ENCODE measurements around the gene TNNI3.
"Not testable (repeated sequence)": the region's sequence is repeated elsewhere in the genome, so short reads cannot be mapped to it uniquely, and the experiment has no call there.

Gene TNNI3

GRCh38 chr19:55172741-55173140, 15.2 kb upstream of the TNNI3 start:
- TF ChIP-seq, protein P1, sequence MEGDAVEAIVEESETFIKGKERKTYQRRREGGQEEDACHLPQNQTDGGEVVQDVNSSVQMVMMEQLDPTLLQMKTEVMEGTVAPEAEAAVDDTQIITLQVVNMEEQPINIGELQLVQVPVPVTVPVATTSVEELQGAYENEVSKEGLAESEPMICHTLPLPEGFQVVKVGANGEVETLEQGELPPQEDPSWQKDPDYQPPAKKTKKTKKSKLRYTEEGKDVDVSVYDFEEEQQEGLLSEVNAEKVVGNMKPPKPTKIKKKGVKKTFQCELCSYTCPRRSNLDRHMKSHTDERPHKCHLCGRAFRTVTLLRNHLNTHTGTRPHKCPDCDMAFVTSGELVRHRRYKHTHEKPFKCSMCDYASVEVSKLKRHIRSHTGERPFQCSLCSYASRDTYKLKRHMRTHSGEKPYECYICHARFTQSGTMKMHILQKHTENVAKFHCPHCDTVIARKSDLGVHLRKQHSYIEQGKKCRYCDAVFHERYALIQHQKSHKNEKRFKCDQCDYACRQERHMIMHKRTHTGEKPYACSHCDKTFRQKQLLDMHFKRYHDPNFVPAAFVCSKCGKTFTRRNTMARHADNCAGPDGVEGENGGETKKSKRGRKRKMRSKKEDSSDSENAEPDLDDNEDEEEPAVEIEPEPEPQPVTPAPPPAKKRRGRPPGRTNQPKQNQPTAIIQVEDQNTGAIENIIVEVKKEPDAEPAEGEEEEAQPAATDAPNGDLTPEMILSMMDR (IDR thresholded peaks at IDR 0.05; ENCODE audit: low read length, missing control alignments): no peak
- H3K4me3 ChIP-seq (replicated peaks; ENCODE audit: low read depth, low read length): peak overlapping the region; percentile 56
- peak; percentile 54 for DNase-seq (ENCODE audit: low read depth)

DNA sequence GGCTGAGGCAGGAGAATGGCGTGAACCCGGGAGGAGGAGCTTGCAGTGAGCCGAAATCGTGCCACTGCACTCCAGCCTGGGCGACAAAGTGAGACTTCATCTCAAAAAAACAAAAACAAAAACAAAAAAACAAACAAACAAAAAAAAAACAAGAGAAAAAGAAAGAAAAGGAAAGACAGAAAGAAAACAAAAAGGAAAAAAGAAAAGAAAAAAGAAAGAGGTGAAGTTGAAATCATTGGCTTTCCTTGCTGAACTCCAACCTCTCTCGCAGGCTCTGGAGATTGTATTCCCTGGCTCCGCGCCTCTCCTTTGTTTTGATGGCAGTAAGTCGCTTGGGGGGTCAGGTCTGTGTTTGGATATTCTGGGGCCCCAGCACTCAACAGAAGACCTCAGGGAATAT, 14.8 kb upstream of the TNNI3 start:
- not testable (repeated sequence) for DNase-seq (ENCODE audit: low read depth); H3K4me3 ChIP-seq (replicated peaks; ENCODE audit: low read depth, low read length)

GRCh38 chr19:55171440-55171839, 13.9 kb upstream of the TNNI3 start:
- H3K4me3 ChIP-seq (replicated peaks; ENCODE audit: low read depth, low read length): no peak overlapping the region
- TF ChIP-seq, protein P1 (IDR thresholded peaks at IDR 0.05; ENCODE audit: low read length, missing control alignments): no peak
- no peak for DNase-seq (ENCODE audit: low read depth)

DNA sequence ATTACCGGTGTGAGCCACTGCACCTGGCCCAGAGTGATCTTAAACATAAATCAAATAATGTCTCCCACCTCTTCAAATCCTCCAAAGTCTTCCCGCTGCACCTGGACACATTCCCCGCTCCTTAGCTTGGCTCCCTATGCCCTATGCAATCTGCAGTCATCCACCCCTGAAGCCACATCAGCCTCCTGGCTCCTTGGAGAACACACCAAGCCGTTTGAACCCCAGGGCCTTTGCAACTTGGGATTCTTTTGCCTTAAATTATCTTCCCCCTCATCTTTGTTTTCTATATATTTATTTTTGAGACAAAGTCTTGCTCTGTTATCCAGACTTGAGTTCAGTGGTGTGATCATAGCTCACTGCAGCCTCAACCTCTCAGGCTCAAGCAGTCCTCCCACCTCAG, 11.6 kb upstream of the TNNI3 start:
- TF ChIP-seq, protein P1 (IDR thresholded peaks at IDR 0.05; ENCODE audit: low read length, missing control alignments): no peak
- DNase-seq (ENCODE audit: low read depth): no peak

GRCh38 chr19:55166530-55167268, 9.2 kb upstream of the TNNI3 start, which contains the start of gene DNAAF3:
Gene DNAAF3, minus strand, starts transcription at chr19:55166613. Its CDS starts 200 bp downstream, at chr19:55166413.
- H3K4me3 ChIP-seq (replicated peaks; ENCODE audit: low read depth, low read length): peak within 1 kb of the TSS; percentile 64
- DNase-seq (ENCODE audit: low read depth): peak; percentile 99
- TF ChIP-seq, protein P1 (IDR thresholded peaks at IDR 0.05; ENCODE audit: low read length, missing control alignments): no peak

More for the DNA sequence above, 11.6 kb upstream of the TNNI3 start:
- no peak overlapping the region for H3K4me3 ChIP-seq (replicated peaks; ENCODE audit: low read depth, low read length)

- peak overlapping the region; percentile 64 for H3K4me3 ChIP-seq (replicated peaks; ENCODE audit: low read depth, low read length)
- peak; percentile 84 for DNase-seq (ENCODE audit: low read depth)
Measured at GRCh38 chr19:55165952-55166529, 8.5 kb upstream of the TNNI3 start.

More at GRCh38 chr19:55165952-55166529, 8.5 kb upstream of the TNNI3 start:
- TF ChIP-seq, protein P1 (IDR thresholded peaks at IDR 0.05; ENCODE audit: low read length, missing control alignments): peak; percentile 68

Measured in fibroblast of pulmonary artery (primary cell).